Astrocyte (in vitro differentiated cells and primary cell): Measurements from ENCODE around the gene PAGR1.

ENCODE experiments used
- EZH2 ChIP-seq: IDR thresholded peaks from 2 replicates; pipeline ENCODE4 v1.6.1; 2012; ENCODE audit warnings: mild to moderate bottlenecking, low read length, inconsistent platforms; ENCODE audit not compliant: insufficient read depth
- TF ChIP-seq, protein P1 (sequence below): IDR thresholded peaks from 2 replicates; pipeline ENCODE4 v1.5.1; 2011; ENCODE audit warnings: low read depth, mild to moderate bottlenecking, inconsistent platforms, low read length, moderate library complexity; ENCODE audit not compliant: insufficient read depth

DNA sequence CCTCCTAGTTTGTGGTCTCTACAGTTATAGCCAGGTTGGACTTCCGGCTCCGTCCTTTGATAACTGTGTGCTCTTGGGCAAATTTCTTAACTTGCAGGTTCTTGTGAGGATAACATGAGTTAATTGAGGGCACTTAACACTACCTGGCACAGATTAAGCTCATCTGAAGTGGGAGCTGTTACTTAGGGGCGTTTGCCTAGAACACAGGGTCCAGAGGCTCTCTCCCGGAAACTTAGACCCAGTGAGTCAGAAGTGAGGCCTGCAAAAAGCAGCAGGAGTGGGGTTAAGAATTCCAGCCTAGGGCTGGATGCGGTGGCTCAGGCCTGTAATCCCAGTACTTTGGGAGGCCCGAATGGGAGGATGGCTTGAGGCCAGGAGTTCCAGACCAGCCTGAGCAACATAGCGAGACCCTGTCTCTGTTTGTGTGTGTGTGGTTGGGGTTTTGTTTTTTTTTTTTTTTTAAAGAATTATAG, 5.7 kb downstream of the PAGR1 start:
- no peak for TF ChIP-seq EZH2
- TF ChIP-seq, protein P1, sequence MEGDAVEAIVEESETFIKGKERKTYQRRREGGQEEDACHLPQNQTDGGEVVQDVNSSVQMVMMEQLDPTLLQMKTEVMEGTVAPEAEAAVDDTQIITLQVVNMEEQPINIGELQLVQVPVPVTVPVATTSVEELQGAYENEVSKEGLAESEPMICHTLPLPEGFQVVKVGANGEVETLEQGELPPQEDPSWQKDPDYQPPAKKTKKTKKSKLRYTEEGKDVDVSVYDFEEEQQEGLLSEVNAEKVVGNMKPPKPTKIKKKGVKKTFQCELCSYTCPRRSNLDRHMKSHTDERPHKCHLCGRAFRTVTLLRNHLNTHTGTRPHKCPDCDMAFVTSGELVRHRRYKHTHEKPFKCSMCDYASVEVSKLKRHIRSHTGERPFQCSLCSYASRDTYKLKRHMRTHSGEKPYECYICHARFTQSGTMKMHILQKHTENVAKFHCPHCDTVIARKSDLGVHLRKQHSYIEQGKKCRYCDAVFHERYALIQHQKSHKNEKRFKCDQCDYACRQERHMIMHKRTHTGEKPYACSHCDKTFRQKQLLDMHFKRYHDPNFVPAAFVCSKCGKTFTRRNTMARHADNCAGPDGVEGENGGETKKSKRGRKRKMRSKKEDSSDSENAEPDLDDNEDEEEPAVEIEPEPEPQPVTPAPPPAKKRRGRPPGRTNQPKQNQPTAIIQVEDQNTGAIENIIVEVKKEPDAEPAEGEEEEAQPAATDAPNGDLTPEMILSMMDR: no peak
